GM21576 (cell line): ENCODE data around the gene TAS2R16.

Experiments
- ATAC-seq: cut with Tn5 transposase; IDR thresholded peaks from one replicate; pipeline ENCODE4 v1.9.1; 2021; ENCODE audit warnings: mild to moderate bottlenecking, moderate library complexity; ENCODE audit not compliant: unreplicated experiment

Gene TAS2R16

GRCh38 chr7:122995600-122995999, at the start of gene TAS2R16:
Gene TAS2R16 (minus strand): TSS chr7:122995700. CDS start chr7:122995634, 66 bp downstream.
- ATAC-seq = no peak

- ATAC-seq = no peak
These were observed 48.1 kb upstream of the TAS2R16 start for GRCh38 chr7:123043642-123044041.

GRCh38 chr7:123041101-123041500, 45.6 kb upstream of the TAS2R16 start:
- no peak for ATAC-seq

- ATAC-seq = no peak
These were observed 43.8 kb upstream of the TAS2R16 start for GRCh38 chr7:123039269-123039668.

GRCh38 chr7:123034106-123034505, 38.6 kb upstream of the TAS2R16 start:
- no peak for ATAC-seq

- ATAC-seq = no peak
These were observed 35.1 kb upstream of the TAS2R16 start for GRCh38 chr7:123030631-123031030.

GRCh38 chr7:123028339-123028738, 32.8 kb upstream of the TAS2R16 start:
- no peak for ATAC-seq

- no peak for ATAC-seq
These were observed 30.8 kb upstream of the TAS2R16 start for GRCh38 chr7:123026251-123026650.

- ATAC-seq = no peak
These were observed 29.7 kb upstream of the TAS2R16 start for GRCh38 chr7:123024989-123025758.

GRCh38 chr7:123023126-123023525, 27.6 kb upstream of the TAS2R16 start:
- ATAC-seq = no peak

- ATAC-seq = no peak
These were observed 27.1 kb upstream of the TAS2R16 start for GRCh38 chr7:123022576-123022975.

- no peak for ATAC-seq
These were observed 16.9 kb upstream of the TAS2R16 start for GRCh38 chr7:123012435-123012834.

GRCh38 chr7:123011766-123012369, 16.4 kb upstream of the TAS2R16 start:
- no peak for ATAC-seq

GRCh38 chr7:123004931-123005330, 9.4 kb upstream of the TAS2R16 start:
- ATAC-seq = no peak

GRCh38 chr7:123003539-123004126, 8.1 kb upstream of the TAS2R16 start:
- no peak for ATAC-seq

GRCh38 chr7:122989577-122989976, 5.9 kb downstream of the TAS2R16 start:
- no peak for ATAC-seq

- no peak for ATAC-seq
These were observed 6.5 kb downstream of the TAS2R16 start for GRCh38 chr7:122989041-122989440.

GRCh38 chr7:122988333-122988732, 7.2 kb downstream of the TAS2R16 start:
- ATAC-seq = no peak

- ATAC-seq = no peak
These were observed 8.0 kb downstream of the TAS2R16 start for GRCh38 chr7:122987463-122987862.

GRCh38 chr7:122984021-122984420, 11.5 kb downstream of the TAS2R16 start:
- ATAC-seq = no peak

- ATAC-seq = no peak
These were observed 12.2 kb downstream of the TAS2R16 start for GRCh38 chr7:122983261-122983660.

GRCh38 chr7:122975341-122975740, 20.2 kb downstream of the TAS2R16 start:
- ATAC-seq = no peak
